GM10266 (cell line): ENCODE measurements around the gene FAM162B.
"Not testable (repeated sequence)": the region's sequence is repeated elsewhere in the genome, so short reads cannot be mapped to it uniquely, and the experiment has no call there.

Source experiments
- DNase-seq: peaks from one replicate; pipeline ENCODE4 v3.0.0; 2012; ENCODE audit errors: extremely low spot score
- TF ChIP-seq, protein P1 (sequence below): IDR thresholded peaks from 2 replicates; pipeline ENCODE4 v1.5.1; 2012; ENCODE audit warnings: mild to moderate bottlenecking, low read depth; ENCODE audit not compliant: control insufficient read depth, insufficient read depth; ENCODE audit errors: missing control alignments

FAM162B gene

DNA sequence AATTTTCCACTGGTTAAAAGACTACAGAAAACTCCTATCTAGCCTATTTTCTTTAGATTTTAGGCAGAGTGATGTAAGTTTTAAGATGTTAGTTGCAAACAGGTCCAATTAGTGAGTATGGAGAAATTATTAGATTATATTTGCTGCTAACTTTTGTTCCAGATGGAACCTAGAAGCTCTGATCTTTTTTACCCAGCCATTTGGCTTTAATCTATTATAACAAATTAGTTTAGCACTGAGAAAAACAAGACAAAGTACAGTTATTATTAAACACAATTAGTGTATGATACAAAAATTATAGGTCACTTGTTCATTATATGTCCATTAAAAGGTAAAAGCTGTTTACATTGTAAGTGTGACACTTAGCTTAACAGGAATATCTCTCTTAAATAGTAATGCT lies 2.5 kb downstream of the FAM162B start:
- no peak for DNase-seq
- TF ChIP-seq, protein P1, sequence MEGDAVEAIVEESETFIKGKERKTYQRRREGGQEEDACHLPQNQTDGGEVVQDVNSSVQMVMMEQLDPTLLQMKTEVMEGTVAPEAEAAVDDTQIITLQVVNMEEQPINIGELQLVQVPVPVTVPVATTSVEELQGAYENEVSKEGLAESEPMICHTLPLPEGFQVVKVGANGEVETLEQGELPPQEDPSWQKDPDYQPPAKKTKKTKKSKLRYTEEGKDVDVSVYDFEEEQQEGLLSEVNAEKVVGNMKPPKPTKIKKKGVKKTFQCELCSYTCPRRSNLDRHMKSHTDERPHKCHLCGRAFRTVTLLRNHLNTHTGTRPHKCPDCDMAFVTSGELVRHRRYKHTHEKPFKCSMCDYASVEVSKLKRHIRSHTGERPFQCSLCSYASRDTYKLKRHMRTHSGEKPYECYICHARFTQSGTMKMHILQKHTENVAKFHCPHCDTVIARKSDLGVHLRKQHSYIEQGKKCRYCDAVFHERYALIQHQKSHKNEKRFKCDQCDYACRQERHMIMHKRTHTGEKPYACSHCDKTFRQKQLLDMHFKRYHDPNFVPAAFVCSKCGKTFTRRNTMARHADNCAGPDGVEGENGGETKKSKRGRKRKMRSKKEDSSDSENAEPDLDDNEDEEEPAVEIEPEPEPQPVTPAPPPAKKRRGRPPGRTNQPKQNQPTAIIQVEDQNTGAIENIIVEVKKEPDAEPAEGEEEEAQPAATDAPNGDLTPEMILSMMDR: no peak

DNA sequence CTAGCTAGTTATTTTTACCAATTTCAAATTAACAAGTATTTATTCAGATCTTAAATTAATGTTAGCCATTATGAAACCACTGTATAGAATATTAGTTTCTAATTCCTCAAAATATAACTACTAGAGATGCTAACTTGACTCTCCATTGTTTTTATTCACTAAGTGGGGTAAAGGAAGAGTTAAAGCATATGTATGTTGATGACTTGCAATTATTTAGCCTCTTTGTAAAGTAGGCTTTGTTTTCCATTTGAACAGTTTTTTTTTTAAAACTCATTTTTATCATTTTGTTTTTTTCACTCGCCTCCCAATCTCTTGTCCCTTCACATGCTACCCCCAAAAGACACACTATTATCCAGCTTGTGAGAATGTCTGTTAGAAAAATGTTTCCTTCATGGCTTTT lies 3.3 kb downstream of the FAM162B start:
- no peak for DNase-seq
- TF ChIP-seq, protein P1: no peak

DNA sequence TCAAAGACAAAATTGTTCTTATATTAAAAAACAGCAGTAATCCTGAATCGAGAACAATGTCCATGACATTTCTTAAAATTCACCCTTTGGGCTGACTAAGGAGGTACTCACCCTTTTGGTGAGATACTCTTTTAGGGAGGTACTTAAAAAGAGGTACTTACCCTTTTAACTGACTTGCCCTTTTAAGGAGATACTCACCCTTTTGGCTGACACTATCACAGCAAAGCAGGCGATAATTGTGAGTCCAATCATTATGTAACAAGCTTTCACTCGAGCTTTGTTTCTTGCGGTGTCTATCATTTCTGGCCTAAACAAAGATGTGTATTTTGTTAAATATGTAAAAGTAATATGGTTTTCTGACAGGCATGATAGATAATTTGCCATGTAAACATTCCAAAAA lies 3.7 kb downstream of the FAM162B start:
- TF ChIP-seq, protein P1: no peak
- DNase-seq: no peak

DNA sequence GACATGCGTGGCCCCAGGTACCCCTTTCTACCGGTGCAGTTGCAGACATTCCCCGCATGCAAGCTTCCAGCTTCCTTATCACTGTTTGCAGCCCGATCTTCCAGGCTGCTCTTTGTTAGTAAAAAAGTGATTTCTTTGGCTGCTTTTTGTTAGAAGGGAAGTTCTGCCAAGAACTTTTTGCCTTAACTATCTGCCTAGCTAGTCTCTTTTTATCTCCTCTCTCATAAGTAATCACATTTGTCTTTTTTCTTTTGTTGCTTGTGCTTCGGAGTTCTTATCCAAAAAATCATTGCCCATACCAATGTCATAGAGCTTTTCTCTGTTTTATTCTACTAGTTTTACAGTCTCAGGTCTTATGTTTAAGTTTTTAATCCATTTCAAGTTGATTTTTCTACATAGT lies 20.3 kb downstream of the FAM162B start:
- no peak for DNase-seq
- TF ChIP-seq, protein P1: no peak

DNA sequence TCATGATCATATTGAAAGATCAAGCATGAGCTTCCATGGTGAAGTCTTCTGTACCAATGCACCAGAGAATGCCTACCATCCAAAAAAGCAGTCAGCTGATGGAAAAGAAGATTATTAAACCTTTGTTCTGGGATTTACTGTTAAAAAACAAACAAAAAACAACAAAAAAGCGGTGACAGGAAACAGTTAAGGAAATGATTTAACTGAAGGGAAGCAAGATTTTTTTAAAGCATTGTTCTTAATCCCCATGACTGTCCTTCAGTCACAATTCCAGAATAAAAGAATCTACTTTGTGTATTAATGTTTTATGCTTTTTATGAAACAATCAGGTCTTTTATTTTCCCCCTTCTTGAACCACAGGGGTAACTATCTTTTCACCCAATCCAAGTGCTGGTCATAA lies 23.9 kb downstream of the FAM162B start:
- TF ChIP-seq, protein P1: no peak
- no peak for DNase-seq

DNA sequence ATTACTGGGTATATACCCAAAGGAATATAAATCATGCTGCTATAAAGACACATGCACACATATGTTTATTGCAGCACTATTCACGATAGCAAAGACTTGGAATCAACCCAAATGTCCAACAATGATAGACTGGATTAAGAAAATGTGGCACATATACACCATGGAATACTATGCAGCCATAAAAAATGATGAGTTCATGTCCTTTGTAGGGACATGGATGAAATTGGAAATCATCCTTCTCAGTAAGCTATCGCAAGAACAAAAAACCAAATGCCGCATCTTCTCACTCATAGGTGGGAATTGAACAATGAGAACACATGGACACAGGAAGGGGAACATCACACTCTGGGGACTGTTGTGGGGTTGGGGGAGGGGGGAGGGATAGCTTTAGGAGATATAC lies 25.0 kb downstream of the FAM162B start:
- DNase-seq: not testable (repeated sequence)

DNA sequence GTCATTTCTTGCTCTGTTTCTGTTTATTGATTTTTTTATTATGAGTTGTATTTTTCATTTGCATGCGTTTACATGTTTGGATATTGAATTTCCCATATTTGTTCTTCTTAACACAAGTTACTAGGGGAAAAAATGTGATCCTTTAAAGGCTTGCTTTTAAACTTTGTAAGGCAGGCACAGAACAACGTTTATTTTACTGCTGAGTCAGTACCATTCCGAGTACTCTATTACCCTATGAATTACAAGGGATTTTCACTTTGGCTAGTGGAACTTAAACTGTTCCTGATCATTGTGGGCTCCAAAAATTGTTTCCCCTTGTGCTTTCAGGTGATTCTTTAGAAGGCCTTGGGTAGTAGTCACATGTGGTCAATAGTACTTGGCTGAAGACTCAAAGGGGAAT lies 28.5 kb downstream of the FAM162B start:
- TF ChIP-seq, protein P1: no peak
- DNase-seq: no peak

DNA sequence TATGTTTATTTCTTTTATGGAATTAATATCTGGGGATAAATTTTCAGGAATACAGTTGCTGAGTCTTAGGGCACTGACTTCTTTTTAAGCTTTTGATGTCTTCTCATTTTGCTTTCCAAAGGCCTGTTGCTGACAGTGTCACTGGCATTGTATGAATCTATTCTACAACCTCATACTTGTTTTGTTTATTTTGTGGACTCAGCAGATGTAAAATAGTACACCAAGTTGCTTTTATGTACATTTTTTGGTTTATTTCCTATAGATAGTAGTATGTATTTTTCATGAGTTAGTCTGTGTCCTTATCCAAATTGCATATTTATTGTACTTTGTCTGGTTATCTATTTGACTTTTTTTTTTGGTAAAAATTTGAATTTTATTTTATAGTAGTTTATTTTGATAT lies 35.0 kb downstream of the FAM162B start:
- TF ChIP-seq, protein P1: no peak
- no peak for DNase-seq
